HG02623 (cell line): Measurements from ENCODE around the gene LIMS3.
A peak's percentile ranks its signal among the peaks of the same experiment; 100 is the strongest.
"Not testable (repeated sequence)": the region's sequence is repeated elsewhere in the genome, so short reads cannot be mapped to it uniquely, and the experiment has no call there.

Experiments used
- ATAC-seq: cut with Tn5 transposase; IDR thresholded peaks from one replicate; pipeline ENCODE4 v1.9.1; 2021; ENCODE audit warnings: moderate library complexity; ENCODE audit not compliant: unreplicated experiment

Gene LIMS3

DNA sequence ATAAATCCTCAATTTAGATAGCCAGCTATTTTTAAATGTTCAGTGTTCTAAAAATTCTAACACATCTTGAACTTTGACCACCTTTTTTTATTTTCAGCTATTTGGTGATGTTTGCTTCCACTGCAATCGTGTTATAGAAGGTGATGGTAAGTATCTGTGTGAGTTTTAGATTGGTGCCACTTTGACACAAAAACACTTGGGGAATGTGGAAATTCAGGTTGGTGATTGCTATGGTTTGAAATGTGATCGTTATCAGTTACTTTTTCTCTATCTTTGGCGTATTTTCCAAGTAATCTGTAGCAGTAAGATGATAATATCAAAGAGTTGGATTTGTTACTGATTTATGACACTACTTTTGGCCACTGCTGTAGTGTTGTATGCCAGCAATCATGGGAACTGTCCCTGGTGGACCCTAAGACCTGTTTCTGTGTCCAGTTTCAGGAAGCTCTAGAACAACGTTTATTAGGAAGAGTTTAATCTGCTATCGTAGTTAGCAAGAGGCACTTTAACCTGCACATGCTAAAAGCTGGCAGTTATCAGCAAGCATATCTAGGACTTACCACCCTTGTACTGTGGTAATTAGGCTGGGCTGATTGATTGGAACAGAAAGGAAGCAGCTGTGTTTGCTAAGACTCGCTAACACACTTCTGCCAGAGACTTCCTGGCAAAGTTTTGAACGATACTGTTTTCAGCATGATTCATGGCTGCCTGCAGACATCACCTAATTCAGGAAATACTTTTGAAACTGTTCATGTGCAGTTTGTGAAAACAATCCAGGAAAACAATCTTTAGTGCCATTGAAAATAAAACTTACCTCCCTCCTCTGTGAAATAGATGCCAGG, 23.3 kb downstream of the LIMS3 start:
- not testable (repeated sequence) for ATAC-seq

DNA sequence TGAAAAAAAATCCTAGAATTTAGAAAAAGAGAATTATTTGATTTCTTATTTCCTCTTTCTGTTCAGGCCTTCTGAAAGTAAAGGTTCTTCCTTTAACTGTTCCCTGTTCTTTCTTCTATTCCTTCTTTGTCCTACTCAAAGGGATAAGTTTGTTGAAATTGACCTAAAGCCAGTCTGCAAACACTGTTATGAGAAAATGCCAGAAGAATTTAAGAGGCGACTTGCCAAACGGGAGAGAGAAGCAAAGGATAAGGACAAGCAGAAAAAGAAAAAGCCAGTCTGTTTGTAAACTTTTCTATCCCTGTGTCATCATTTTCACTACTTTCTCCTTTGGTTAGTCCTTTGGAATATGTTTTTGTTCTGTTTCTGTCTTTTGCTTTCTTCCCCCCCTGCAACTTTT, 26.0 kb downstream of the LIMS3 start:
- ATAC-seq: not testable (repeated sequence)

DNA sequence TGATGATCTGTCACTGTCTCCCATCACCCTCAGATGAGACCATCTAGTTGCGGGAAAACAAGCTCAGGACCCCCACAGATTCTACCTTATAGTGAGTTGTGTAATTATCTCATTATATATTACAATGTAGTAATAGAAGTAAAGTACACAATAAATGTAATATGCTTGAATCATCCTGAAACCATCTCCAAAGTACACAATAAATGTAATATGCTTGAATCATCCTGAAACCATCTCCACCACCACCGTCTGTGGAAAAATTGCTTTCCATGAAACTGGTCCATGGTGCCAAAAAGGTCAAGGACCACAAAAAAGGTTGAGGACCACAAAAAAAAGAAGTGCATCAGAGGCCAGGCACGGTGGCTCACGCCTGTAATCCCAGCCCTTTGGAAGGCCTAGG, 29.3 kb downstream of the LIMS3 start:
- ATAC-seq: not testable (repeated sequence)

DNA sequence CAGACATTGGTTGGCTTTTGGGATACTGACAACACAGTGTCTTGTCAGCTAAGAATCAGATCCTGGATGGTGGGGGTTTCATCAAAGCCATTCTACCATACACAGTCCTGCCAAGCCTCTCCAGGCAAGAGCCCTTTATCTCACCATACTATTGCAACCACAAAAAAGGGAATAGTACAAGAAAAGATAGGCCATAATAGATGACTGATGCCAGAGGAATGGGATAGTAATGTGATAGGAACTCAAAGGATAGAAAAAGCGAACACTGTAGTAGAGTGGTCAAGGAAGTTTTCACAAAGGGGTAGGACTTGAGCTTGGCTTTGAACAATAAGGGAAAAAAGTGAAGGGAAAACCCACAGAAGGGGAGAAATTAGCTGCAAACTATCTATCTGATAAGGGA, 30.7 kb downstream of the LIMS3 start:
- not testable (repeated sequence) for ATAC-seq

GRCh38 chr2:109936534-109936933, 38.0 kb downstream of the LIMS3 start:
- not testable (repeated sequence) for ATAC-seq

DNA sequence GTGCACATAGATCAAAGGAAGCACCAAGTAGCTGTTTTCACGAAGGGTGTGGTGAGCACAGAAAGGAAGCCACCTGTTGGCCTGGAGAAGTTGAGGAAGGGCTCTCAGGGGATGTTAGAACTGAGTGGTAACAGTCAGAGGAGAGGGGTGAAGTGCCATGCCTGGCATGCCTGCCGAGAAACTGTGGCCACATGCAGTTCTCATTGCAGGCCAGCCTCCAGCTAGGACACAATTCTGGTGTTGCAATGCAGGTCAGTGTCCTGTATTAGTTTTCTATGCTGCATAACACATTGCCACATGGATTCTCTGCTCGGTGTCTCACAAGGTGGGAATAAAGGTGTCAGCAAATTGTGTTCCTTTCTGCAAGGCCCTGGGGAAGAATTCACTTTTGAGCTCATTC, 46.9 kb downstream of the LIMS3 start:
- not testable (repeated sequence) for ATAC-seq

DNA sequence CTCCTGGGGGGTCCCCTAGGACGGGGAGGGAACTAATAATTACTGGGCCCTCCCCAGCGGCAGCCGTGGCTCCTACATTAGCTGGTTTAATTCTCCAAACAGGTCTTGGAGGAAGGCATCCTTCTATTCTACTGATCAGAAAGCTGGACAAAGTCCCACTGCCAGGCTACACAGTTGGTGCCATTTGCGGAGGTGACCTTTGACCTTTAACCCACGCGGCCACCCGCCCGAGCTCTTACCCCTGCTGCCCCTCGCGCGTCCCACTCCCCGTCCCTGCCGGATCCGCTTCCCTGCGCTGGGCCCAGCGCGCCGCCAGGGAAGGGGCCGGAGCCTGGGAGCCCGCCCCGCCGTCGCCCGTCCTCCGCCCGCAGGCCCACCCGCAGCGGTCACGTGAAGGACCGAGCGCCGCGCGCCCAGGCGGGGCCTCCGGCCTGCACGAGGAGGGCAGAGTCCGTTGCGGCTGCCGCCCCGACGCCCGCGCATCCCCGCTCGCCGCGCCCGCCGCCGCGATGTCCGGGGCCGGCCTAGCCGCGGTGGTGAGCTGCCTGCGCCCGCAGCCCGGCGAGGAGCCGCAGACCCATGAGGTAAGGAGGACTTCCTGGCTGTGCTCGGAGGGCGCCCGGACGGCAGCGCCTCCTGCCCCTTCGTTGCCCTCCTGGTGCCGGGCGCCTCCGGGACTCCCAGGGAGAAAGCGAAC, 48.9 kb downstream of the LIMS3 start:
- not testable (repeated sequence) for ATAC-seq

GRCh38 chr2:109947959-109948520, 49.6 kb downstream of the LIMS3 start:
- ATAC-seq: not testable (repeated sequence)

DNA sequence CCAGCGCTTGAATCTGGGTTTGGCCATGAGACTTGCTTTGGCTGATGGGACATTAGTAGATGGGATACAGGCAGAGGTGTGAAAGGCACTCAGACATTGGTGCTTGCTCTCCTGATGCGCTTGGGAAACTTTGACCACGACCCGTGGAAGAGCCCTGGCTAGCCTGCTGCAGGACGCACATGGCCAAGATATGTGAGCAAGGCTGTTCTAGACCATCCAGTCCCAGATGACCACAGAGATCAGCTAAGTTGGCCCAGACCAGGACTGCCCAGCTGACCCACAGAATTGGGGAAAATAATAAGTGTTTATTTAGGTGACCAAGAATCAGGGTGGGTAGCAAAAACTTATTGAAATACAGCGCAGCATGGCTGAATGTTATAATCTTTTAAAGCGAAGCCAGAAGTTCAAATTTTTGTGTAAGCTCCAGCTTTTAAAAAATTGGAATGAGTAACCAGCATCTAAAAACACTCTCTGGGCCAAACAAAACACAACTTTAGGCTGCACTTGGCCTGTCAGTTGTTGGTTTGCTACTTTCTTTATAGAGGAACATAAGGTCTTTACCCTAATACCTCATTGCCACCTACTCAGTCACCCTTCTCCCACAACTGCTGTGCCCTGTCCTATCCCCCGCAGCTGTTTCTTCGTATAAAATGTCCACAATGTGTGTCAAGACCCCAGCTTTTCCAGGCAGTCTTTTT, 51.8 kb downstream of the LIMS3 start:
- ATAC-seq: not testable (repeated sequence)

DNA sequence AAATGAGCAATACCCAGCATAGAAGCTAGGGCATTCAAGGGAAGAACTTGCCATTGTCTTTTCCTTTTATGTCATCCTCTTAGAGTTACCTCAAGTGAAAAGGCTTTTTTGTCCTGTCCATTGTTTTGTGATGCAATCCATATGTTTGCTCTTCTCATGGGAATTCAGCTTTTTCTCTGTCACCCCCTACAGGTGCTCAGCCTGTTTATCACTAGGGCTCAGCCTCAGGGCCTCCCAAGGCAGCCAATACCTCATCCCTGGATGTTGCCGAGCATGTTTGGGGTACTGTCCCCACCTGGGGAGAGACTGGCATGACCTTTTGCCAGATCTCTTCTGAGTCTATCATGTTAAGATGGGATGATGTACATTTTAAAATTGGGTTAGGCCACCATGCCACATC, 65.5 kb downstream of the LIMS3 start:
- ATAC-seq: not testable (repeated sequence)

GRCh38 chr2:109965482-109965881, 67.0 kb downstream of the LIMS3 start:
- not testable (repeated sequence) for ATAC-seq

- ATAC-seq: not testable (repeated sequence)
Observed at GRCh38 chr2:109966107-109966736, 67.7 kb downstream of the LIMS3 start.

DNA sequence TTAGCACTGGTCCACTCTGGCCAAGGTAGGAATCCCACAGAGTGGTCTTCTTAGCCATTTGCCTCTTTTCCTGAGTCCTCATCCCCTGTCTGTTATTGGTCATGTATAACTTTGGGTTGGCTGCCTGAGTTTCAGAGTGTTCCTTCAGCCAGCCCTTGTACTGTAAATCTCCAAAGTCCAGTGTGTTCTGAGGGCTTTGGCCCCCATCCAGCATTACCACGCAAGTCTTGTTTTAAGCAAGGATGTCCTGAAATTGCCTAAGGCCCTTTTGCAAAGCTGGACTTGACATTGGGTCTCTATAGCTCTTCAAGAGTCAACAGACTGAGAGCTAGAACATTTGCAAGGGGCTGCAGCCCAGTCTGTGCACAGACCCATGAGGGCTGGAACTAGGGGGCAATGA, 68.4 kb downstream of the LIMS3 start:
- not testable (repeated sequence) for ATAC-seq

- ATAC-seq: peak; percentile 57
Observed at GRCh38 chr2:109969864-109970263, 71.4 kb downstream of the LIMS3 start.

DNA sequence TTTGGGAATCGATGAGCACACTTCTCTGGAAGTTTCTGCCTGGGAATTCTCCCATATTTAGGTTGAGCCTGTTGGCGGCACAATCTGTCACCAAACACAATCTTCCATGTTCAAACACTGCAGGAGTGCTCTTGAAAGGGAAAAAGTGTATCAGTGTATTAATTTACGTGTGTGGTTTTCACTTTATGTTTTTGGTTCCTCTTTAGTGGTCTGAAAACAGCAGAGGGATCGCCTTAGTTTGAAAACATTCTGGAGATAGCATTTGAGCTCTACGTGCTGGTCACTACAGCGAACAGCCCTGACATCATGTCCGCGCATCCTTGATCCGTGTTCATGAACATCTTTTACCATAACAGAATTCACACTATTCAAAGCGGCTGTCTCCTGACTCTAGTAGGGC, 73.2 kb downstream of the LIMS3 start:
- ATAC-seq: not testable (repeated sequence)
